ENCODE measurements around the gene HSPB6.
A peak's percentile ranks its signal among the peaks of the same experiment; 100 is the strongest.

Gene HSPB6

DNA sequence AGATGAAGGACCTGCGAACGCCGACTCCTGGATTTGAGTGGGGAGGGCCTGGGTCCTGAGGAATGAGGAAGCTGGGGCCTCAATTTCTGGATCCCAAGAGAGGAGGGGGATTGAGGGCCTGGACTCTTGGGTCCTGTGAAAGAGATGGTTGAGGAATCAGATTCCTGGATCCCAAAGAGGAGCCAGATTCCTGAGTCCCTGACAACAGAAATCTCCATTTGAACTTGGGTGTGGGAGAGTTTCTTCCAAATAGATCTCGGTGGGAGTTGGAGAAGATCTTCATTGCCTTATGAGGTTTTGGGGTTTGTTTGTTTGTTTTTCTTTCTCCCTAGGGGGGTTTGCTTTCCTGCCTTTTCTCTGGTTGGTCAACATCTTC, 10.8 kb downstream of the HSPB6 start:
- no peak for DNase-seq (ENCODE audit: low read depth)

- peak; percentile 92 for DNase-seq (ENCODE audit: low read depth)
These were observed 11.3 kb downstream of the HSPB6 start, which contains the start of the genes PSENEN and U2AF1L4 for GRCh38 chr19:35745328-35746086. Gene PSENEN (plus strand): TSS chr19:35745651. CDS start chr19:35745931, 280 bp downstream. Gene U2AF1L4 (minus strand): TSS chr19:35745418. CDS start chr19:35745391, 27 bp downstream.

- peak; percentile 83 for DNase-seq (ENCODE audit: low read depth)
These were observed 12.2 kb downstream of the HSPB6 start for GRCh38 chr19:35744430-35745327.

DNA sequence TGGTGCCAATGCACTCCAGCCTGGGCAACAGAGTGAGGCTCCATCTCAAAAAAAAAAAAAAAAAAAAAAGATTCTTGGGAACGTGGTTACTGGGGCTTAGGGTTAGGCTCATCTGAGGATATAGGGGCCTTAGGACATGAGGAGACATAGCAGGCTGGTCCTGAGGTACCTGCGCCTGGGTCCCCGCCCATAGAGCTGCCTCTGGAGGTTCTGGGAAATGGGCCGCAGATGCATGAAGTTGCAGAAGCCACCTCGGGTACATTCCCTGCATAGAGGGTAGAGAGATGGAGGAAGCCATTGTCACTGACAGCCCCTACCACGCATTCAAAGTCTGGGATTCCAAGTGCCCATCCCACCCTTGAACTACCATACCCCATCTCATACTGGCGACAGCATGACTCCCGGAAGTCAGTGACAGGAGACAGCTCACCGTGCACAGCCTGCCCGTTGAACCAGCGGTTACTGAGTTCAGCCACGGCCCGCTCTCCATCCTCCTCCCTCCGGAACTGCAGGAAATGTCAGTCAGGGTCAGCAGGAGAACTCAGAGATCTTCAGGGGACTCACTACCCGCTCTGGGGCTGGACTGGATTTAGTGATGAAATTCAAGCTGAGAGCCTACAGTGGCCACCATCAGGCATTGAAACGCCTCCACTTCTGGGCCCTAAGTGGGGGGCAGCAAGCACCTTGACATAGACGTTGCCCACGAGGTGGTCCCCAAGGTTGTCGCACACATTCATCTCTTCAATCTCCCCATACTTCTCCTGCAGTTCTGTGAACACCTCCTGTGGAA, 13.0 kb downstream of the HSPB6 start:
- DNase-seq (ENCODE audit: low read depth), result no peak

DNA sequence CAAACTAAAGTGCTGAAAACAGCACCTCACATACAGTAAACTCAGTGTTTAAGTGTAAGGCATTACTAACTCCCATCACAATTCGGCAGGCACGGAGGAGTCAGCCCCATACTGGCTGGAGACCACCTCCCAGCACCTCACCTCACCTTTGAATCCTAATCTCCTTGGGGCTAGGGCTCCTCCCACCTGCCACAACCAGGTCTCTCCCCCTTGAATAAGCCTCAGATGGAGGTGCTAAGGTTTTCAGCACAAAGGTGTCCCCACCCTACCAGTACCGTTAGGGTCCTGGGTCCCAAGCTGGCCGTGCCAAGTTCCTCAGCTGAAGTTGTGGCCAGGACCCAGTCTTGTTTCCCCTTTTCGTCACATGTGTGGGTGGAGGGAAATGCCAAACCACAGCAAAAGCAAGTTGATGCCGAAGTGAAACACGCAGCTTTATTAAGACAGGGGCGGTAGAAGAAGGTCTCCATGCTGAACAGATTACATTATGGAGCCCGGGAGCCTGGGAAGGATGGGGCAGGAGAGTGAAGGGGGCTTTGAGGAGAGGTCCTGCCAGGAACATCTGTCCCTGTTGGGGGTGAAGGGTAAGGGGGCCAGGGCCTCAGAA, 14.6 kb downstream of the HSPB6 start, which contains the start of gene IGFLR1:
TSS of gene IGFLR1 (minus strand) at position 332 of the 604 bp plus-strand sequence. CDS start 1,272 bp downstream, outside the sequence.
- peak; percentile 58 for DNase-seq (ENCODE audit: low read depth)

DNA sequence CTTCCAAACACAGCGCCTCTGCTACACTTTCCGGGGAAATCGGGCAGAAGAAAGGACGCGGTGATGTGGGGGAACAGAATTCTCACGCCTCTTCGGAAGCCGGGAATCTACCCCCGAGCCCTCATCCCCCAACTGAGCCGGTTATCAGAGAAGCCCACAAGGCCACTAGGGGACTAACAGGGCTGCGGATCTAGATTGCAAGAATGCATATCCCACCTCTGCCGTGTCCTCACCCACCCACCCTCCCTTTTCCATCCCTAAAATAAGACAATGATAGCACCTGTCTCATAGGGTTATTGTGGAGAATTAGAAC, 15.7 kb downstream of the HSPB6 start:
- no peak for DNase-seq (ENCODE audit: low read depth)

- peak; percentile 96 for DNase-seq (ENCODE audit: low read depth)
These were observed 16.2 kb downstream of the HSPB6 start for GRCh38 chr19:35740423-35741202.

- DNase-seq (ENCODE audit: low read depth), result no peak
These were observed 16.8 kb downstream of the HSPB6 start for GRCh38 chr19:35740108-35740422.

- DNase-seq (ENCODE audit: low read depth), result no peak
These were observed 17.3 kb downstream of the HSPB6 start for GRCh38 chr19:35739275-35740107.

GRCh38 chr19:35738887-35739229, 18.0 kb downstream of the HSPB6 start:
- no peak for DNase-seq (ENCODE audit: low read depth)

- DNase-seq (ENCODE audit: low read depth), result no peak
These were observed 18.6 kb downstream of the HSPB6 start for GRCh38 chr19:35738021-35738886.

- no peak for DNase-seq (ENCODE audit: low read depth)
These were observed 19.6 kb downstream of the HSPB6 start for GRCh38 chr19:35736913-35737886.

DNA sequence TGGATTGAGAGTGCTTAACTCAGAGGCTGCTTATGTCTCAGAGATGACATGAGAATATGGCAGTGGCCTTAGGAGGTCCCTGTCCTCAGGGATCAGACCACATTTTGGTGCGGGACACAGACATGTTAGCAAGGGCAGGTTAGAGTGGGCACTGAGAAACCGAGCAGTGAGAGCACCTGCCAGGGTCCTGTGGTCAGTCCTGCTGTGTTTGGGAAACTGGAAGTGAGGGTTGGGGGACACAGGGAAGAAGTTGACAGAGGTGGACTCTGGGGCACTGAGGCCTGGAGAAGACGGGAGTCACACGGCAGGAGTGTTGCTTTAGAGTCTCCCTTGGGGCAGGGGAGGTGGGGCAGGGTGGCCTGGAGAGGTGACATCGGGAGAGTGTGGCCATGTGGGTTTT, 21.9 kb downstream of the HSPB6 start:
- no peak for DNase-seq (ENCODE audit: low read depth)

GRCh38 chr19:35734273-35734672, 22.6 kb downstream of the HSPB6 start:
- no peak for DNase-seq (ENCODE audit: low read depth)

DNA sequence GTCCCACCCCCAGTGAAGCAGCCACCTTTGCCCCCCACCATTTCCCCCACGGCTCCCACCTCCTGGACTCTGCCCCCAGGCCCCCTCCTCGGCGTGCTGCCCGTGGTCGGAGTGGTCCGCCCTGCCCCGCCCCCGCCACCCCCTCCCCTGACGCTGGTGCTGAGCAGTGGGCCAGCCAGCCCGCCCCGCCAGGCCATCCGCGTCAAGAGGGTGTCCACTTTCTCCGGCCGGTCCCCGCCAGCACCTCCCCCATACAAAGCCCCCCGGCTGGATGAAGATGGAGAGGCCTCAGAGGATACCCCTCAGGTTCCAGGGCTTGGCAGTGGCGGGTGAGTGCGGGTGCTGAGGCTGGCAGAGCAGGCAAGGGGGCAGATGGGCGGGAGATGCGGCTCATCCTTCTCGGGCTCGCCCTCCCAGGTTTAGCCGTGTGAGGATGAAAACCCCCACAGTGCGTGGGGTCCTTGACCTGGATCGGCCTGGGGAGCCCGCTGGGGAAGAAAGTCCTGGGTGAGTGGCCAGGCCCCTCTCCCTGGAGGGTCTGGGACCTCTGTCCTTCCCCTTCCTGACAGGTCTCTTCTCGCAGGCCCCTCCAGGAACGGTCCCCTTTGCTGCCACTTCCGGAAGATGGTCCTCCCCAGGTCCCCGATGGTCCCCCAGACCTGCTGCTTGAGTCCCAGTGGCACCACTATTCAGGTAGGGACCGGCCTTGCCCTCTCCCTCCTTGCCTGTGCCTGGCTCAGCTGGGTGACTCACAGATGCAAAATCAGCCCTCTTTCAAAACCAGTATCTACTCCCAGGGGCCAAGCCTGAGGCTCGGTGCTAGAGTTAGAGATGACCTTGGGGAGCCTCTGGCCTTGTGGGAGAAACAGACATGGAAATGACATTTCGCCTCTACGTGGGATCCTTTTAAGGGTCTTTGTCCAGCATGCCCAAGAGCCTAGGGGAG, 23.4 kb downstream of the HSPB6 start:
- DNase-seq (ENCODE audit: low read depth), result no peak

DNA sequence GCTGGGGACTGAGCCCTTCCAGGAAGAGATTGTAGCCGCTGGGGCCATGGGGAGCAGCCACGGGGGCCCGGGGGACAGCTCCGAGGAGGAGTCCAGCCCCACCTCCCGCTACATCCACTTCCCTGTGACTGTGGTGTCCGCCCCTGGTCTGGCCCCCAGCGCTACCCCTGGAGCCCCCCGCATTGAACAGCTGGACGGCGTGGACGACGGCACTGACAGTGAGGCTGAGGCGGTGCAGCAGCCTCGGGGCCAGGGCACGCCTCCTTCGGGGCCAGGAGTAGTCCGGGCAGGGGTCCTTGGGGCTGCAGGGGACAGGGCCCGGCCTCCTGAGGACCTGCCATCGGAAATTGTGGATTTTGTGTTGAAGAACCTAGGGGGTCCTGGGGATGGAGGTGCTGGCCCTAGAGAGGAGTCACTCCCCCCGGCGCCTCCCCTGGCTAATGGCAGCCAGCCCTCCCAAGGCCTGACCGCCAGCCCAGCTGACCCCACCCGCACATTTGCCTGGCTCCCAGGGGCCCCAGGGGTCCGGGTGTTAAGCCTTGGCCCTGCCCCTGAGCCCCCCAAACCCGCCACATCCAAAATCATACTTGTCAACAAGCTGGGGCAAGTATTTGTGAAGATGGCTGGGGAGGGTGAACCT, 24.2 kb downstream of the HSPB6 start:
- DNase-seq (ENCODE audit: low read depth), result no peak
